CD14-positive monocyte (primary cell): Measurements from ENCODE around the gene IDS. TPM values are rescaled to one million over a fixed set of nuclear protein-coding genes. Genes with fewer than 3 reads are reported as not detected.

Source experiments
- DNase-seq, 3 donors: peaks; one replicate each; pipeline ENCODE4 v3.0.0-alpha.2; 2011 to 2022
- H2AFZ ChIP-seq: 2 replicates; pipeline ENCODE4 v1.6.0; 2012; ENCODE audit warnings: mild to moderate bottlenecking, low read depth, low read length, inconsistent platforms; ENCODE audit not compliant: insufficient read depth, poor library complexity, severe bottlenecking
- H3K27ac ChIP-seq, 2 donors: 1 replicate in 1 of 2; 2 replicates in 1 of 2; pipeline ENCODE4 v1.5.1; 2012 to 2013; ENCODE audit warnings: low read length in 2 of 2, control low read depth in 1 of 2, inconsistent platforms in 1 of 2, low read depth in 1 of 2, mild to moderate bottlenecking in 1 of 2
- H3K27me3 ChIP-seq, 2 donors: one replicate each; pipeline versions ENCODE4 v1.6.0 to v1.6.1; 2011 to 2013; ENCODE audit warnings: low read length in 2 of 2; ENCODE audit not compliant: control insufficient read depth in 2 of 2, insufficient read depth in 2 of 2
- H3K36me3 ChIP-seq, 2 donors: replicated peaks in 1 of 2; 1 replicate in 1 of 2; 2 replicates in 1 of 2; pipeline versions ENCODE4 v1.5.1 to v1.6.1; 2012 to 2013; ENCODE audit warnings: low read length in 2 of 2, control low read depth in 1 of 2, inconsistent platforms in 1 of 2, mild to moderate bottlenecking in 1 of 2; ENCODE audit not compliant: insufficient read depth in 2 of 2, control insufficient read depth in 1 of 2
- H3K4me1 ChIP-seq, 2 donors: 1 replicate in 1 of 2; 2 replicates in 1 of 2; pipeline versions ENCODE4 v1.5.1 to v1.6.1; 2012 to 2013; ENCODE audit warnings: low read length in 2 of 2, control low read depth in 1 of 2, inconsistent platforms in 1 of 2, mild to moderate bottlenecking in 1 of 2, moderate library complexity in 1 of 2; ENCODE audit not compliant: insufficient read depth in 2 of 2, control insufficient read depth in 1 of 2
- H3K4me2 ChIP-seq: replicated peaks from 2 replicates; pipeline ENCODE3; 2012; ENCODE audit warnings: low read length, moderate library complexity, mild to moderate bottlenecking; ENCODE audit not compliant: poor library complexity, severe bottlenecking; ENCODE audit errors: extremely low read depth
- H3K4me3 ChIP-seq, 3 experiments: fragments of 200-600 bp in 1 of 3; sonication (generic) in 1 of 3; replicated peaks in 1 of 3; 1 replicate in 2 of 3; 2 replicates in 1 of 3; pipeline ENCODE4 v1.5.1; 2011 to 2013; ENCODE audit warnings: low read length in 3 of 3, mild to moderate bottlenecking in 3 of 3, control low read depth in 2 of 3, low read depth in 2 of 3, inconsistent platforms in 1 of 3, moderate library complexity in 1 of 3
- H3K79me2 ChIP-seq: 2 replicates; pipeline ENCODE4 v1.6.0; 2012; ENCODE audit warnings: mild to moderate bottlenecking, control low read depth, inconsistent platforms, low read length, moderate library complexity; ENCODE audit not compliant: insufficient read depth
- H3K9ac ChIP-seq: 2 replicates; pipeline ENCODE4 v1.6.0; 2017; ENCODE audit warnings: low read length, mild to moderate bottlenecking; ENCODE audit not compliant: insufficient read depth, poor library complexity, severe bottlenecking
- H3K9me3 ChIP-seq, 2 donors: replicated peaks in 1 of 2; 1 replicate in 1 of 2; 2 replicates in 1 of 2; pipeline versions ENCODE4 v1.5.1 to v1.6.1; 2012 to 2013; ENCODE audit warnings: low read length in 2 of 2, control low read depth in 1 of 2; ENCODE audit not compliant: control insufficient read depth in 1 of 2, insufficient read depth in 1 of 2
- H4K20me1 ChIP-seq: 2 replicates; pipeline ENCODE4 v1.6.0; 2012; ENCODE audit warnings: mild to moderate bottlenecking, low read length, control low read depth, moderate library complexity; ENCODE audit not compliant: insufficient read depth
- H3K27ac Mint-ChIP-seq, 7 donors: one replicate each; pipeline ENCODE4 v1.8.0; 2020; ENCODE audit warnings: mild to moderate bottlenecking in 7 of 7, mixed read lengths in 7 of 7, moderate library complexity in 6 of 7, inconsistent platforms in 2 of 7
- H3K27me3 Mint-ChIP-seq, 3 donors: one replicate each; pipeline ENCODE4 v1.8.0; 2021 to 2022; ENCODE audit warnings: low read depth in 3 of 3, mild to moderate bottlenecking in 3 of 3, mixed read lengths in 3 of 3, moderate library complexity in 3 of 3, inconsistent platforms in 1 of 3
- H3K36me3 Mint-ChIP-seq, 2 donors: one replicate each; pipeline ENCODE4 v1.8.0; 2020; ENCODE audit warnings: mixed read lengths in 2 of 2, inconsistent platforms in 1 of 2, mild to moderate bottlenecking in 1 of 2
- H3K4me1 Mint-ChIP-seq: one replicate; pipeline ENCODE4 v1.8.0; 2020; ENCODE audit warnings: mild to moderate bottlenecking, mixed read lengths
- H3K4me3 Mint-ChIP-seq, 2 donors: one replicate each; pipeline ENCODE4 v1.8.0; 2020; ENCODE audit warnings: mild to moderate bottlenecking in 2 of 2, mixed read lengths in 2 of 2, moderate library complexity in 1 of 2
- H3K9me3 Mint-ChIP-seq, 7 donors: one replicate each; pipeline ENCODE4 v1.8.0; 2020 to 2022; ENCODE audit warnings: mixed read lengths in 7 of 7, mild to moderate bottlenecking in 6 of 7, moderate library complexity in 6 of 7, inconsistent platforms in 2 of 7
- CTCF ChIP-seq: fragments of 200-600 bp; IDR thresholded peaks from one replicate; pipeline ENCODE4 v1.8.0; 2022; ENCODE audit warnings: antibody characterized with exemption, mild to moderate bottlenecking
- WGBS: methylation state at CpG from one replicate; pipeline ENCODE4 v1.1.5; 2013; ENCODE audit warnings: missing lambda C conversion rate; ENCODE audit not compliant: insufficient coverage; 5-methylcytosine and 5-hydroxymethylcytosine counted together
- intact Hi-C, 2 donors: fragments of 100-400 bp; cut with micrococcal nuclease; formaldehyde crosslinking; loops; one replicate each; pipeline versions ENCODE4 v1.15.0 to v1.15.1; 2023
- polyA plus RNA-seq, 3 donors: library from polyadenylated mRNA; depleted of rRNA in 1 of 3; unstranded in 2 of 3; stranded (reverse) in 1 of 3; fragments of 300-500 nt in 2 of 3; fragments of >200 nt in 1 of 3; fragmentation: Illumina TruSeq in 2 of 3; gene quantifications; 1 replicate in 2 of 3; 2 replicates in 1 of 3; pipeline ENCODE4 v1.2.3, GENCODE V29; 2012 to 2021

The IDS gene
- polyA plus RNA-seq, 3 donors, result 79.5 to 113 (median 94.3) TPM

- no peaks in the 10 kb centered on the region for H3K36me3 ChIP-seq
- H3K4me3 ChIP-seq, result no peak overlapping the region
These were observed 37.6 kb downstream of the IDS start for GRCh38 chrX:149467461-149467860.

GRCh38 chrX:149462849-149463248, 42.3 kb downstream of the IDS start:
- no peaks in the 10 kb centered on the region for H3K79me2 ChIP-seq
- H3K27ac ChIP-seq, result no peak overlapping the region
- no peak overlapping the region for H3K4me2 ChIP-seq
- Mint-ChIP-seq H3K9me3 (peaks cover 0 to 2% (median 0%) of the 10 kb centered on the region in 7 donors), H3K36me3 (no peaks in the 10 kb centered on the region), H3K27me3 (peaks cover 0 to 13% (median 2%) of the 10 kb centered on the region in 3 donors), H3K27ac (no peak overlapping the region), H3K4me1 (no peaks in the 10 kb centered on the region), H3K4me3 (no peak overlapping the region)
- H3K27me3 ChIP-seq, result no peaks in the 10 kb centered on the region
- intact Hi-C loops, result no loop called here
- H3K9ac ChIP-seq, result no peak overlapping the region
- H3K9me3 ChIP-seq, result no peaks in the 10 kb centered on the region
- no CpG with 5 or more reads among the region's 1 CpG for WGBS
- no peaks in the 10 kb centered on the region for H3K36me3 ChIP-seq
- H2AFZ ChIP-seq, result no peak overlapping the region
- DNase-seq, result no peak
- no peak overlapping the region for H3K4me3 ChIP-seq
- H3K4me1 ChIP-seq, result no peaks in the 10 kb centered on the region
- TF ChIP-seq CTCF, result no peak
- H4K20me1 ChIP-seq, result no peaks in the 10 kb centered on the region

More at GRCh38 chrX:149467461-149467860, 37.6 kb downstream of the IDS start:
- Mint-ChIP-seq H3K27me3 (peaks cover 0 to 11% (median 2%) of the 10 kb centered on the region in 3 donors), H3K9me3 (peaks cover 0 to 2% (median 0%) of the 10 kb centered on the region in 7 donors), H3K4me1 (peaks cover 2% of the 10 kb centered on the region), H3K27ac (no peak overlapping the region), H3K36me3 (no peaks in the 10 kb centered on the region), H3K4me3 (no peak overlapping the region)
- Histone ChIP-seq H3K9me3 (no peaks in the 10 kb centered on the region), H3K79me2 (no peaks in the 10 kb centered on the region), H3K9ac (no peak overlapping the region), H3K27me3 (no peaks in the 10 kb centered on the region), H3K27ac (no peak overlapping the region), H4K20me1 (no peaks in the 10 kb centered on the region), H2AFZ (no peak overlapping the region), H3K4me1 (no peaks in the 10 kb centered on the region), H3K4me2 (no peak overlapping the region)
- intact Hi-C loops, result no loop called here
- no peak for TF ChIP-seq CTCF
- no peak for DNase-seq
- WGBS, result no CpG with 5 or more reads among the region's 3 CpGs
